ENCODE results near the gene GPR17. TPM values are rescaled to one million over a fixed set of nuclear protein-coding genes. Genes with fewer than 3 reads are reported as not detected.

GPR17 gene
- total RNA-seq, 1 donor = not detected

- DNase-seq (ENCODE audit: low read depth) = no peak
- TF ChIP-seq CTCF (IDR thresholded peaks at IDR 0.05; ENCODE audit: insufficient read depth, low read depth, low read length) = no peak
- H3K4me3 ChIP-seq (ENCODE audit: low read depth, low read length) = no peak overlapping the region
These were observed 23.9 kb upstream of the GPR17 start for GRCh38 chr2:127621981-127622431.

- DNase-seq (ENCODE audit: low read depth) = no peak
- no peak for TF ChIP-seq CTCF (IDR thresholded peaks at IDR 0.05; ENCODE audit: insufficient read depth, low read depth, low read length)
- H3K4me3 ChIP-seq (ENCODE audit: low read depth, low read length) = no peak overlapping the region
These were observed 23.2 kb upstream of the GPR17 start for GRCh38 chr2:127622561-127623387.

GRCh38 chr2:127623388-127624319 lies 22.3 kb upstream of the GPR17 start:
- TF ChIP-seq CTCF (IDR thresholded peaks at IDR 0.05; ENCODE audit: insufficient read depth, low read depth, low read length) = no peak
- no peak for DNase-seq (ENCODE audit: low read depth)
- no peak overlapping the region for H3K4me3 ChIP-seq (ENCODE audit: low read depth, low read length)

- DNase-seq (ENCODE audit: low read depth) = no peak
- no peak for TF ChIP-seq CTCF (IDR thresholded peaks at IDR 0.05; ENCODE audit: insufficient read depth, low read depth, low read length)
- no peak overlapping the region for H3K4me3 ChIP-seq (ENCODE audit: low read depth, low read length)
These were observed 21.6 kb upstream of the GPR17 start for GRCh38 chr2:127624320-127624755.

- DNase-seq (ENCODE audit: low read depth) = no peak
- H3K4me3 ChIP-seq (ENCODE audit: low read depth, low read length) = no peak overlapping the region
- TF ChIP-seq CTCF (IDR thresholded peaks at IDR 0.05; ENCODE audit: insufficient read depth, low read depth, low read length) = no peak
These were observed 21.0 kb upstream of the GPR17 start for GRCh38 chr2:127624756-127625571.

GRCh38 chr2:127625572-127625951 lies 20.4 kb upstream of the GPR17 start:
- no peak overlapping the region for H3K4me3 ChIP-seq (ENCODE audit: low read depth, low read length)
- DNase-seq (ENCODE audit: low read depth) = no peak
- no peak for TF ChIP-seq CTCF (IDR thresholded peaks at IDR 0.05; ENCODE audit: insufficient read depth, low read depth, low read length)
